A673 (cell line): ENCODE measurements around the gene PPP2R5E. TPM values are rescaled to one million over a fixed set of nuclear protein-coding genes. Genes with fewer than 3 reads are reported as not detected.

Experiments
- BruUV-seq: library from RNA; stranded (reverse); fragments of 400-500 nt; replicated peaks from 2 replicates; lab custom pipeline; 2021; lab: Mats Ljungman, UMichigan
- CTCF ChIA-PET: fragments of 300-600 bp; sonication (Branson Sonifier 250); formaldehyde crosslinking; loops from one replicate; lab custom pipeline; 2022; ENCODE audit warnings: antibody characterized with exemption; lab: Charles Lee
- POLR2A ChIA-PET: fragments of 300-600 bp; sonication (Branson Sonifier 250); formaldehyde crosslinking; loops from one replicate; lab custom pipeline; 2022; ENCODE audit warnings: antibody characterized with exemption; ENCODE audit not compliant: low non-redundant PET; lab: Charles Lee
- DNase-seq: peaks from one replicate; pipeline ENCODE4 v3.0.0-alpha.2; 2015; ENCODE audit warnings: low spot score
- H3K27ac ChIP-seq: fragments of 200-600 bp; sonication (generic); 2 replicates; pipeline ENCODE4 v1.5.1; 2016; ENCODE audit warnings: mixed run types, low read depth, mild to moderate bottlenecking, mixed read lengths, antibody characterized with exemption, low read length; ENCODE audit not compliant: poor library complexity, severe bottlenecking
- H3K27me3 ChIP-seq: fragments of 200-600 bp; sonication (generic); replicated peaks from 2 replicates; pipeline ENCODE4 v1.6.1; 2017; ENCODE audit warnings: mixed run types, low read depth, mild to moderate bottlenecking, mixed read lengths, antibody characterized with exemption, low read length; ENCODE audit not compliant: insufficient read depth, poor library complexity
- H3K36me3 ChIP-seq: fragments of 200-600 bp; sonication (generic); 2 replicates; pipeline ENCODE4 v1.6.1; 2016; ENCODE audit warnings: mixed run types, mild to moderate bottlenecking, mixed read lengths, antibody characterized with exemption, low read length; ENCODE audit not compliant: insufficient read depth, poor library complexity, severe bottlenecking
- H3K4me1 ChIP-seq: fragments of 200-600 bp; sonication (generic); 2 replicates; pipeline ENCODE4 v1.6.1; 2017; ENCODE audit warnings: mixed run types, mild to moderate bottlenecking, mixed read lengths, antibody characterized with exemption, low read length; ENCODE audit not compliant: insufficient read depth, poor library complexity, severe bottlenecking
- H3K4me3 ChIP-seq: fragments of 200-600 bp; sonication (generic); 2 replicates; pipeline ENCODE4 v1.5.1; 2016; ENCODE audit warnings: low read depth, mixed run types, mild to moderate bottlenecking, mixed read lengths, low read length; ENCODE audit not compliant: poor library complexity, severe bottlenecking
- H3K9me3 ChIP-seq: fragments of 200-600 bp; sonication (generic); 2 replicates; pipeline ENCODE4 v1.6.1; 2016; ENCODE audit warnings: mixed run types, low read depth, mild to moderate bottlenecking, mixed read lengths, antibody characterized with exemption, low read length; ENCODE audit not compliant: poor library complexity, severe bottlenecking
- CTCF ChIP-seq: fragments of 300-800, 200-600 bp; sonication (generic); conservative IDR thresholded peaks from 2 replicates; pipeline ENCODE4 v1.5.1; 2017; ENCODE audit warnings: low read depth, mild to moderate bottlenecking, antibody characterized with exemption, low read length, moderate library complexity, mixed read lengths
- EZH2 ChIP-seq: fragments of 200-600 bp; sonication (generic); IDR thresholded peaks from 2 replicates; pipeline ENCODE4 v1.6.1; 2017; ENCODE audit warnings: borderline replicate concordance, low read depth, mild to moderate bottlenecking, mixed read lengths, antibody characterized with exemption, low read length; ENCODE audit not compliant: poor library complexity, severe bottlenecking
- intact Hi-C: fragments of 100-400 bp; cut with micrococcal nuclease; formaldehyde crosslinking; loops from one replicate; pipeline ENCODE4 v1.10.0; 2022; ENCODE audit not compliant: unreplicated experiment
- total RNA-seq: library from RNA; stranded (reverse); gene quantifications from 2 replicates; pipeline ENCODE4 v1.2.3, GENCODE V29; 2021

PPP2R5E gene
- total RNA-seq, 1 experiment from 2014 or later: 66.0 TPM

DNA sequence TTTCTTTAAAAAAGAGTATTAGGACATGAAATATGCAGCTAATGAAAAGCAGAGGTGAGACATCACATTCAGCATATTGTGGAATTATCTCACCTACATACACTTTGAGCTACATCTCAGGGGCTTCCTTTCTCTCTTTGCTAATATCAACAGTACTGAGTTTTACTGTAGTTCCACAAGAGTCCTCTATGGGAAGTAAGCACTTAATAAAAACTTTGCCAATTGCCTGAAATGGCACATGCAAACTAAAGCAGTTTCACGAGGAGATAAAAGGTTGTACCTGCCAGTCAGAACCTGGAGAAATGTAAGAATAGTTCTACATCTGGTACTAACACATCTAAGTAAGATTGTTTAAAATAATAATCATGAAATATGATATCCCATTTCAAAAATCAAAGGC lies 150.9 kb downstream of the PPP2R5E start:
- CTCF ChIA-PET: no interaction called here
- H3K4me3 ChIP-seq: no peak overlapping the region
- 0 out of 2 replicates have a peak, but pooled peaks have one; percentile 11 for TF ChIP-seq CTCF
- no peak for TF ChIP-seq EZH2
- BruUV-seq: no TSS peak
- H3K27me3 ChIP-seq: no peaks in the 10 kb centered on the region
- peaks cover 8% of the 10 kb centered on the region for H3K4me1 ChIP-seq
- POLR2A ChIA-PET: no interaction called here
- H3K27ac ChIP-seq: no peak overlapping the region
- no peaks in the 10 kb centered on the region for H3K9me3 ChIP-seq
- H3K36me3 ChIP-seq: peaks cover 13% of the 10 kb centered on the region
- intact Hi-C loops: no loop called here
- no peak for DNase-seq

DNA sequence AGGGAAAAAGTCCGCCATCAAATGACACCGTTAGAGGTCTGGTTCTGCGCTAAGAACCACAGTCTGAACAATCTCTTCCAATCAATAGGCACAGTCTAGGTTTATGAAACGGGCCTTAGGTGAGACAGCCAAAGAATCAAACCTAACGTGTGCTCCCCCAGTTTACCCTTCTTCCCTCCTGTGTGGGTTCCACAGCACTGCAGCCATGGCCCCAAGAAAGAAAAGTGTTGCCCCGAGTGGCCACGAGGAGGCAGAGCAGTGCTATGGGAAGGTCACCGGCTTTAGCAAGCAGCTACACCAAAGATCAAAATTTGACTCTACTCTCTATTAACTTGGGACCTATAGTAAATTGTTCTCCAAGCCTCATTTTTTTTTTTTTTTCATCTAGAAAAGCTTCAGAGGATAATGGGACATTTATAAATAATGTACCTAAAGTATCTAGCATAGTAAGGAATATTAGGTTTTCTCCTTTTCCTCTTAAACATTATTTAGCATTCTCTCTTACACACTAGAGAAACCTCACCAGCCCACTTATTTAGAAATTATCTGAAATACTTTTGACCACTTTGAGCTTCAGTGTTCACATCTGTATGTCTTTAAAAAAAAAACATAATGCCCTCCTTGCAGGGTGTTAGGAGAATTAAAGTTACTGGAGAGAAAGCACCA lies 154.3 kb downstream of the PPP2R5E start:
- no TSS peak for BruUV-seq
- no peak overlapping the region for H3K4me3 ChIP-seq
- POLR2A ChIA-PET: no interaction called here
- H3K9me3 ChIP-seq: no peaks in the 10 kb centered on the region
- H3K27ac ChIP-seq: no peak overlapping the region
- no peak for TF ChIP-seq EZH2
- TF ChIP-seq CTCF: peak; percentile 86
- H3K27me3 ChIP-seq: no peaks in the 10 kb centered on the region
- CTCF ChIA-PET: interaction anchor here (0.5 to 1.7 kb wide), 9 partner anchors 18 to 915 kb away, joined by 3 to 16 read pairs (median 4); no protein-coding TSS in a partner anchor
- peaks cover 17% of the 10 kb centered on the region for H3K36me3 ChIP-seq
- no peaks in the 10 kb centered on the region for H3K4me1 ChIP-seq
- DNase-seq: peak; percentile 69
- intact Hi-C loops: loop anchor here (5.0 to 10.0 kb wide), 3 partner anchors 153 to 906 kb away; partner anchors contain the start of genes ESR2 and PPP2R5E

DNA sequence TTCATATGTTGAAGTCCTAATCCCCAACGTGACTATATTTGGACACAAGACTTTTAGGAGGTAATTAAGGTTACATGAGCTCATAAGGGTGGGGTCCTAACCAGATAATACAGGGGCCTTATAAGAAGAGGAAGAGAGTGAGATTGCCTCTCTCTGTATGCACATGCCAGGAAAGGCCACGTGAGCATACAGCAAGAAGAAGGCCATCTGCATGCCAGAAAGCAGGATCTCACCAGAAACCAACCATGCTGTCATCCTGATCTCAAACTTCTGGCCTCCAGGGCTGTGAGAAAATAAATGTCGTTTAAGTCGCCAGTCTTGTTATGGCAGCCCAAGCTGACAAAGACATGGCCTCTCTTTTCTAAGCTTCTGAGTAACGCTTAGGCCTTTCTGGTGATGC lies 155.5 kb downstream of the PPP2R5E start:
- no peak overlapping the region for H3K27ac ChIP-seq
- H3K4me3 ChIP-seq: no peak overlapping the region
- POLR2A ChIA-PET: no interaction called here
- no peaks in the 10 kb centered on the region for H3K27me3 ChIP-seq
- H3K9me3 ChIP-seq: no peaks in the 10 kb centered on the region
- BruUV-seq: no TSS peak
- intact Hi-C loops: loop anchor here (5.0 to 10.0 kb wide), 3 partner anchors 155 to 907 kb away; partner anchors contain the start of genes ESR2 and PPP2R5E
- H3K36me3 ChIP-seq: peaks cover 18% of the 10 kb centered on the region
- no peaks in the 10 kb centered on the region for H3K4me1 ChIP-seq
- CTCF ChIA-PET: no interaction called here
- TF ChIP-seq CTCF: no peak
- TF ChIP-seq EZH2: no peak
- no peak for DNase-seq
